ENCODE measurements around the gene FAIM2.
A peak's percentile ranks its signal among the peaks of the same experiment; 100 is the strongest.

FAIM2 gene

GRCh38 chr12:49889361-49890095, 14.2 kb downstream of the FAIM2 start:
- no peak overlapping the region for H2AK5ac ChIP-seq (ENCODE audit: low read length)
- no peaks in the 10 kb centered on the region for H3K4me1 ChIP-seq (ENCODE audit: control insufficient read depth in 1 of 2, insufficient read depth in 2 of 2, low read length in 2 of 2)
- no peak overlapping the region for H3K23ac ChIP-seq (ENCODE audit: low read length)
- H4K8ac ChIP-seq (ENCODE audit: low read depth, low read length): no peak overlapping the region
- H2BK12ac ChIP-seq (ENCODE audit: low read length): no peak overlapping the region
- H3K79me1 ChIP-seq (ENCODE audit: low read length): no peaks in the 10 kb centered on the region
- no peak overlapping the region for H3K14ac ChIP-seq (ENCODE audit: low read length)
- no peak overlapping the region for H3K4ac ChIP-seq (ENCODE audit: low read depth, low read length)
- peak overlapping the region; percentile 54 for H3K4me3 ChIP-seq (ENCODE audit: low read depth, low read length)
- H2BK120ac ChIP-seq (ENCODE audit: insufficient read depth, low read length, poor library complexity): no peak overlapping the region
- no peaks in the 10 kb centered on the region for H3K36me3 ChIP-seq (ENCODE audit: control insufficient read depth in 1 of 2, insufficient read depth in 2 of 2, low read length in 2 of 2)
- no peak overlapping the region for H4K91ac ChIP-seq (ENCODE audit: low read depth, low read length)
- no peak overlapping the region for H3K18ac ChIP-seq (ENCODE audit: low read length)
- no peaks in the 10 kb centered on the region for H3K79me2 ChIP-seq (ENCODE audit: control insufficient read depth, insufficient read depth, low read length, poor library complexity)
- no peak overlapping the region for H4K12ac ChIP-seq (ENCODE audit: low read depth, low read length)
- no peaks in the 10 kb centered on the region for H3K9me3 ChIP-seq (ENCODE audit: insufficient read depth, low read depth, low read length)
- no peak for DNase-seq
- H3K9ac ChIP-seq (ENCODE audit: low read length): no peak overlapping the region
- no peaks in the 10 kb centered on the region for H3K27me3 ChIP-seq (ENCODE audit: insufficient read depth, low read length)
- WGBS (ENCODE audit: extremely low coverage, insufficient coverage, insufficient read length): no CpG with 5 or more reads among the region's 10 CpGs
- H3K27ac ChIP-seq (ENCODE audit: low read depth, low read length): no peak overlapping the region
- no peak overlapping the region for H2AFZ ChIP-seq (ENCODE audit: insufficient read depth, low read length, poor library complexity)
- no peak overlapping the region for H2BK5ac ChIP-seq (ENCODE audit: low read depth, low read length, poor library complexity)
- no peak overlapping the region for H3K4me2 ChIP-seq (ENCODE audit: low read length)

GRCh38 chr12:49888461-49889151, 15.1 kb downstream of the FAIM2 start:
- no peaks in the 10 kb centered on the region for H3K4me1 ChIP-seq (ENCODE audit: control insufficient read depth in 1 of 2, insufficient read depth in 2 of 2, low read length in 2 of 2)
- H3K23ac ChIP-seq (ENCODE audit: low read length): no peak overlapping the region
- WGBS (ENCODE audit: extremely low coverage, insufficient coverage, insufficient read length): no CpG with 5 or more reads among the region's 13 CpGs

GRCh38 chr12:49887536-49888401, 15.9 kb downstream of the FAIM2 start:
- no peaks in the 10 kb centered on the region for H3K27me3 ChIP-seq (ENCODE audit: insufficient read depth, low read length)
- H3K23ac ChIP-seq (ENCODE audit: low read length): no peak overlapping the region
- no peak overlapping the region for H2AK5ac ChIP-seq (ENCODE audit: low read length)
- no peak overlapping the region for H3K4me3 ChIP-seq (ENCODE audit: low read depth, low read length)
- H2AFZ ChIP-seq (ENCODE audit: insufficient read depth, low read length, poor library complexity): no peak overlapping the region
- no peak overlapping the region for H3K27ac ChIP-seq (ENCODE audit: low read depth, low read length)
- no peaks in the 10 kb centered on the region for H3K79me2 ChIP-seq (ENCODE audit: control insufficient read depth, insufficient read depth, low read length, poor library complexity)
- H2BK5ac ChIP-seq (ENCODE audit: low read depth, low read length, poor library complexity): no peak overlapping the region
- H3K9me3 ChIP-seq (ENCODE audit: insufficient read depth, low read depth, low read length): no peaks in the 10 kb centered on the region
- H3K4me2 ChIP-seq (ENCODE audit: low read length): no peak overlapping the region
- no peak overlapping the region for H3K14ac ChIP-seq (ENCODE audit: low read length)
- H3K4me1 ChIP-seq (ENCODE audit: control insufficient read depth in 1 of 2, insufficient read depth in 2 of 2, low read length in 2 of 2): no peaks in the 10 kb centered on the region
- no peak overlapping the region for H4K91ac ChIP-seq (ENCODE audit: low read depth, low read length)
- no peak overlapping the region for H2BK120ac ChIP-seq (ENCODE audit: insufficient read depth, low read length, poor library complexity)
- H3K79me1 ChIP-seq (ENCODE audit: low read length): no peaks in the 10 kb centered on the region
- H3K9ac ChIP-seq (ENCODE audit: low read length): no peak overlapping the region
- H3K4ac ChIP-seq (ENCODE audit: low read depth, low read length): no peak overlapping the region
- H4K12ac ChIP-seq (ENCODE audit: low read depth, low read length): no peak overlapping the region
- H2BK12ac ChIP-seq (ENCODE audit: low read length): no peak overlapping the region
- DNase-seq: no peak
- H3K18ac ChIP-seq (ENCODE audit: low read length): no peak overlapping the region
- no peaks in the 10 kb centered on the region for H3K36me3 ChIP-seq (ENCODE audit: control insufficient read depth in 1 of 2, insufficient read depth in 2 of 2, low read length in 2 of 2)
- no CpG with 5 or more reads among the region's 15 CpGs for WGBS (ENCODE audit: extremely low coverage, insufficient coverage, insufficient read length)
- no peak overlapping the region for H4K8ac ChIP-seq (ENCODE audit: low read depth, low read length)

More at GRCh38 chr12:49888461-49889151, 15.1 kb downstream of the FAIM2 start:
- Histone ChIP-seq H4K12ac (ENCODE audit: low read depth, low read length) (no peak overlapping the region), H2BK5ac (ENCODE audit: low read depth, low read length, poor library complexity) (no peak overlapping the region), H3K27ac (ENCODE audit: low read depth, low read length) (no peak overlapping the region), H3K79me2 (ENCODE audit: control insufficient read depth, insufficient read depth, low read length, poor library complexity) (no peaks in the 10 kb centered on the region), H3K4ac (ENCODE audit: low read depth, low read length) (no peak overlapping the region), H4K91ac (ENCODE audit: low read depth, low read length) (no peak overlapping the region), H3K9ac (ENCODE audit: low read length) (no peak overlapping the region), H3K4me3 (ENCODE audit: low read depth, low read length) (no peak overlapping the region), H3K36me3 (ENCODE audit: control insufficient read depth in 1 of 2, insufficient read depth in 2 of 2, low read length in 2 of 2) (no peaks in the 10 kb centered on the region), H2AK5ac (ENCODE audit: low read length) (no peak overlapping the region), H3K27me3 (ENCODE audit: insufficient read depth, low read length) (no peaks in the 10 kb centered on the region), H4K8ac (ENCODE audit: low read depth, low read length) (no peak overlapping the region), H2BK120ac (ENCODE audit: insufficient read depth, low read length, poor library complexity) (no peak overlapping the region), H3K18ac (ENCODE audit: low read length) (no peak overlapping the region), H2AFZ (ENCODE audit: insufficient read depth, low read length, poor library complexity) (no peak overlapping the region), H3K14ac (ENCODE audit: low read length) (no peak overlapping the region), H3K79me1 (ENCODE audit: low read length) (no peaks in the 10 kb centered on the region), H3K9me3 (ENCODE audit: insufficient read depth, low read depth, low read length) (no peaks in the 10 kb centered on the region), H3K4me2 (ENCODE audit: low read length) (no peak overlapping the region), H2BK12ac (ENCODE audit: low read length) (no peak overlapping the region)
- no peak for DNase-seq

GRCh38 chr12:49887091-49887490, 16.6 kb downstream of the FAIM2 start:
- Histone ChIP-seq H3K14ac (ENCODE audit: low read length) (no peak overlapping the region), H3K9ac (ENCODE audit: low read length) (no peak overlapping the region), H2BK12ac (ENCODE audit: low read length) (no peak overlapping the region), H2AFZ (ENCODE audit: insufficient read depth, low read length, poor library complexity) (no peak overlapping the region), H3K9me3 (ENCODE audit: insufficient read depth, low read depth, low read length) (no peaks in the 10 kb centered on the region), H3K23ac (ENCODE audit: low read length) (no peak overlapping the region), H4K91ac (ENCODE audit: low read depth, low read length) (no peak overlapping the region), H3K18ac (ENCODE audit: low read length) (no peak overlapping the region), H2AK5ac (ENCODE audit: low read length) (no peak overlapping the region), H3K36me3 (ENCODE audit: control insufficient read depth in 1 of 2, insufficient read depth in 2 of 2, low read length in 2 of 2) (no peaks in the 10 kb centered on the region), H2BK120ac (ENCODE audit: insufficient read depth, low read length, poor library complexity) (no peak overlapping the region), H3K79me2 (ENCODE audit: control insufficient read depth, insufficient read depth, low read length, poor library complexity) (no peaks in the 10 kb centered on the region), H3K4ac (ENCODE audit: low read depth, low read length) (no peak overlapping the region), H3K79me1 (ENCODE audit: low read length) (no peaks in the 10 kb centered on the region), H3K4me2 (ENCODE audit: low read length) (no peak overlapping the region), H3K27me3 (ENCODE audit: insufficient read depth, low read length) (no peaks in the 10 kb centered on the region), H3K4me1 (ENCODE audit: control insufficient read depth in 1 of 2, insufficient read depth in 2 of 2, low read length in 2 of 2) (no peaks in the 10 kb centered on the region), H2BK5ac (ENCODE audit: low read depth, low read length, poor library complexity) (no peak overlapping the region), H3K4me3 (ENCODE audit: low read depth, low read length) (no peak overlapping the region), H4K12ac (ENCODE audit: low read depth, low read length) (no peak overlapping the region), H4K8ac (ENCODE audit: low read depth, low read length) (no peak overlapping the region), H3K27ac (ENCODE audit: low read depth, low read length) (no peak overlapping the region)
- no CpG with 5 or more reads among the region's 9 CpGs for WGBS (ENCODE audit: extremely low coverage, insufficient coverage, insufficient read length)
- DNase-seq: no peak
